ENCODE measurements around the gene CRTC3.
"Not testable (repeated sequence)": the region's sequence is repeated elsewhere in the genome, so short reads cannot be mapped to it uniquely, and the experiment has no call there.

Gene CRTC3

DNA sequence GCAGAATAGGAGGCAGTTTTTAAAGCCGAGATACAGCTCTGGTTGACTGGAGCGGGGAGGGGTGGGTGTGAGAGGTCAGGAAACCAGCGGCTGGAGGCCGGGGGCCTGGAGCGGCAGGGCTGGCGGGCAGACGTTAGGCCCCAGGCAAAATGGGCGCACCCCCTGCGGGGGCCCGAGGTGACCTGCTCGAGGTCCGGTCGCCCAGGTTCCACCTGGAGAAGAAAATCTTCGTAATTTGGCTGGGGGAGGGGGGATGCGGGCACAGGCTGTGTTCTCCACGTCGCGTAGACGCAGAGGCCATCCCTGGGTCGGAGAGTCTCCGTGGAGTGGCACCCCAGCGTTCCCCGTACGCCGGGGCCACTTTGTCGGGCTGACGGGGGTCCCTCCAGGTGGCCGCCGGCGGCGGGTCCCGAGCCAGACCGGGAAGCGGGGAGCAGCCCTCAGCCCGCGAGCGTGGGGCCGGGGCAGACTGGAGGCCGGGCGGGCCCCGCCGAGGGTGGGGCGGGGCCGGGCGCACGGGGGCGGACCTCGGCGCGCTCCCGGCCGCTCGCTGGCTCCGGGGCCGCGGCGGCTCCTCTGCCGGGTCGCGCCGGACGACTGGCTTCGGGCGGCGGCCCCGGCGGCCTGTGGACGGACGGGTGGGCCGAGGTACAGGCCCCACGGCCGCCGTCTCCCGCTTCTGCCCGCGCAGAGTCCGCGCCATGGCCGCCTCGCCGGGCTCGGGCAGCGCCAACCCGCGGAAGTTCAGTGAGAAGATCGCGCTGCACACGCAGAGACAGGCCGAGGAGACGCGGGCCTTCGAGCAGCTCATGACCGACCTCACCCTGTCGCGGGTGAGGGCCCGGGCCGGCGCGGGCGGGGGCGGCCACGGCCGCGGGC, at the start of gene CRTC3:
CRTC3 (plus strand) TSS at position 553 of the 879 bp plus-strand sequence; CDS start at position 702, 149 bp downstream.
- DNase-seq (ENCODE audit: low spot score) = peak; percentile 30

- no peak for DNase-seq (ENCODE audit: low spot score)
Measured at GRCh38 chr15:90481023-90481422, 48.7 kb upstream of the CRTC3 start.

DNA sequence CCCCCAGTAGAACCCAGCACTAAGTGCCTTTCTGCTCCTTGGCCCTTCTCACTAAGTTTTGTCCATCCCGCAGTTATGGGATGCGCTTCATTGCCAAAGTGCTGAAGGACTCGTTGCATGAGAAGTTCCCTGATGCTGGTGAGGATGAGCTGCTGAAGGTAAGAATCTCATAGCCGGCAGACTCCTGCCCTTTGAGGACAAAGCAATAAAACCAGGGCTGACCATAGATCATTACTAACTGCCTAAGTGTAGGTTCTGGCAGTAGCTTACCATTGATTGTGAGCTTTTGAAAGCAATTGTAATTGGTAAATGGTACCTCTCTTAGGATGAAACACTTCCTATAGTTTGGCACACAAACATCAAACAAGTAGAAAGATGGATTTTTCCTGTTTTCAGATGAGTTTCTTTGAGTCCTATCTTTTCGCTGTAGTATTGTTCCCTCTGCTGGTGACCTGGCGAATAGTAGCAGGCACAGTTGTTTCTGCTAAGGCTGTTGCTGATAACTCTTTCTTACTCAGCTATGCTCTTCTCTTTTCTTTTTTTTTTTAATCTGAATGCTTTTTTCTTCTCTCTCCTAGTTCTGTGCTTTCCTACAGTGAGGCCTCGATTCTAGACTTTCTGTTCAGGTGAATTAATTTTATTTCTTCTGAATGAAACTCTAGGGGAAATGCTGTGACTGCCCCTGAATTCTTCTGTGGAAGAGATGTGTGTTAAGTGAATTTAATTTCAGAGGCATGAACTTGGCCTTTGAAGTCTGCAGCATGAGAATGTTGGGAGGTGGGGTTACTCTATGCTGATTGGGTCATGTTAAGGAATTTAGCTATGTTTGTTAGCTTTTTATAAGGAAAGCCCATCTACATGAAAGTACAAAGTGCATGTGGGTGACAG, 47.4 kb upstream of the CRTC3 start:
- peak; percentile 67 for DNase-seq (ENCODE audit: low spot score)

DNA sequence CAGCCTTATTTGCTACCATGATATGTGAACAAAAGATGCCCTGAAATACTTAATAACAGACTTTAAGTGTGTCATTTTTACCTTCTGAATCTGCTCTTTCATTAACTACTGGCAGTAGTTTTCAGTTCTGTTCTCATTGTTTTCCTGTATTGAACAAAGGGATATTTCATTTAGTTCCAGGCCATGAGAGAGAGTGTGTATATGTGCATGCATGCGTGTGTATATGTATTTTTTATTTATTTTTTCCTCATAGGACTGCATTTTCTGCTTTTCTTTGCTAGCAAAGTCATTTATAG, 46.8 kb upstream of the CRTC3 start:
- DNase-seq (ENCODE audit: low spot score) = no peak

- DNase-seq (ENCODE audit: low spot score) = no peak
Measured at GRCh38 chr15:90483637-90484036, 46.1 kb upstream of the CRTC3 start.

DNA sequence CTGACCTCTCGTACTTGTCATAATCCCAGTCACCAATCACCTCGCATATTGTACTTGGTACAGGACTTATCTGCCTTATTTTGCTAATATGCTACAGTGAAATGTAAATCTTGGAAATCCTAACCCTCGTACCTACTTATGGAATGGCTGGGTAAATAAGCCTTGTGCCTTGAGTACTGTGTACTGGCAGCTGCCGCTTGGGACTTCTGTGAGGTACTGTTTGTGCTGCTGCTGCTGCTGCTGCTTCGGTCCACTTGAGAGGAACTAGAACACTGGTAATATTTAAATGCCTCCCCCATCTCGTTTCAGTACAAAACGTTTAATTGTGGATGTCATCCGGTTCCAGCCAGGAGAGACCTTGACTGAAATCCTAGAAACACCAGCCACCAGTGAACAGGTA, 42.5 kb upstream of the CRTC3 start:
- DNase-seq (ENCODE audit: low spot score) = no peak

GRCh38 chr15:90489514-90489913, 40.2 kb upstream of the CRTC3 start:
- no peak for DNase-seq (ENCODE audit: low spot score)

DNA sequence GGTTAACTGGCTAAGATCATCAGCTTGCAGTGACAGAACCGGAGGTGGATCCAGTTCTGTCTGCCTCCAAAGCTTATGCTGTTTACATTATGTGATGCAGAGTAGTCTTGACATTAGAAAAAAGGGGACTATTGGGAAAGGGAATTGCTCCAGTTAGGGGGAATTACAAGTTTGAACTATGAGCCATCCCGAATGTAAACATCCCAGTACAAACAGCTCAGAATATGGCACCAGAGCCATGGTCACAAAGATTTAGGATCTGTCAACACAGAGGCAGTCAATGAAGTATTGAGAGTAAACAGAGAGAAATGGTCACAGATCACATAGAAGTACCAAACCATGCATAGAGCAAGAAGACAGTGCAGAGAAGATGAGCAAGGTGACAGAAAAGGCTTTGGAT, 39.8 kb upstream of the CRTC3 start:
- no peak for DNase-seq (ENCODE audit: low spot score)

DNA sequence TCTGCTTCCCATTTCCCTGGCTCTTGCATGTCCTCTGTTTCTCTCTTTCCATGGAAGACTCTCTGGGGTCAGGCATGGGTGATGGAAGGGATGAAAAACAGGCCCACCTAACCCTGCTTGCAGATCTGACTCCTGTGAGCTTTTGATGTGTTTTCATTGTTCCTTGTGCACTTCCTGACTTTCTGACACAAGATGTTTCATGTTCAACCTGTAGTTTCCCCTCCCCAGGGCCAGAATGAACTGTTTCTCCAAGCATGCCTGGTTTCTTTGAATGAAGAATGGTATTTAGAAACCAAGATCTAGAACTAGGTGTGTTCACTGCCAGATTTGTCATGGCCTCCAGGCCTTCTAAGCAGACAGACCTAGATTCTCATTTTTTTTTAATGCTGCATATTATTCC, 36.1 kb upstream of the CRTC3 start:
- DNase-seq (ENCODE audit: low spot score) = no peak

DNA sequence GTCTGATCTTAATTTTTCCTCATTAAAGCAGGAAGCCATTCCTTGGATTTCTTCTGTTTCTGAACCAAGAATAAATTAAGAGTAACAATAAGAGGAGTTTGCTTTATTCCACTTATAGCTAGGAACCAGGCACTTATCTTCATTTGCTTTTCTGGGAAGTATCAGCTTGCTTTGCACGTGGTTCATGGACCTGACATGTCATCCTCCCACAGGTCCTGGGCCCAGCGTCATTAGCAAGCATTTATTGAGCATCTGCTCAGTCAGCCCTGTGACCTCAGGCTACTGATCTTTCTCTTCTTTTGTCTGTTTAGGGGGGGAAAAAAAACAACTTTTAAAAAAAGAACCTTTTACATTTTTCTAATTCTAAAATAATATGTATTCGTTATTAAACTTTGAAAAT, 34.7 kb upstream of the CRTC3 start:
- no peak for DNase-seq (ENCODE audit: low spot score)

GRCh38 chr15:90496791-90497190, 32.9 kb upstream of the CRTC3 start:
- DNase-seq (ENCODE audit: low spot score) = peak; percentile 63

- no peak for DNase-seq (ENCODE audit: low spot score)
Measured at GRCh38 chr15:90497376-90497775, 32.3 kb upstream of the CRTC3 start.

DNA sequence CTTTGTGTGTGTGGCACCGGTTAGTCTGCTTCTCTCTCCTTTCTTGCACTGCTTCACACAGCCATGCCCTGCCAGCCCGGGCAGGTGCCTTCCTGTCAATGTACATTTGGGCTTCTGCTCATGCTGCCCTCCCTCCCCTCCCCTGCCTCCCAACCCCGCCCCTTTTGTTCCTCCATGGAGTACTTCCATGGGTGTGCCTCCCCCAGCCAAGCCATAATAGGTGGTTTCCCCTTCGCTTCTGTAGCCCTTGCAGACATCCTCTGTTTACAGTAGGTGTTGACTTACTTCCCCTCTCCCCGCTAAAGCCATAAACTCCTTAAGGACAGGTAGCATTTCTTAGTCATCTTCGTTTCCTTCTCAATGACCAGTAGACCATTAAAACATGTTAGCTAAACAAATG, 31.8 kb upstream of the CRTC3 start:
- no peak for DNase-seq (ENCODE audit: low spot score)

DNA sequence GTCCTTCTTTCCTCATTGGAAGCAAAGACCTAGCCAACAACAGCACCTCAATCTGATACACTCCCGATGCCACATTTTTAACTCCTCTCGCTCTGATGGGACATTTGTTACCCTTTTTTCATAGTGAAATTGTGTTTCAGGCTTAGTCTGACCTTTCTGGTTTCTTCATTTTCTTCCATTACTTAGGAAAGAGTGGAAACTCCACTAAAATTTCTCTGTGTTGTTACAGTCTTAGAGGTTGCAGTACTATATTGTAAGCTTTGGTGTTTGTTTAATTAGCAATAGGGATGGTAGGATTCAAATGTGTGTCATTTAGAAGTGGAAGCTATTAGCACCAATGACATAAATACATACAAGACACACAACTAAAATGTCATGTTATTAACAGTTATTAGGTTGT, 29.6 kb upstream of the CRTC3 start:
- DNase-seq (ENCODE audit: low spot score) = no peak

- no peak for DNase-seq (ENCODE audit: low spot score)
Measured at GRCh38 chr15:90501898-90502297, 27.8 kb upstream of the CRTC3 start.

DNA sequence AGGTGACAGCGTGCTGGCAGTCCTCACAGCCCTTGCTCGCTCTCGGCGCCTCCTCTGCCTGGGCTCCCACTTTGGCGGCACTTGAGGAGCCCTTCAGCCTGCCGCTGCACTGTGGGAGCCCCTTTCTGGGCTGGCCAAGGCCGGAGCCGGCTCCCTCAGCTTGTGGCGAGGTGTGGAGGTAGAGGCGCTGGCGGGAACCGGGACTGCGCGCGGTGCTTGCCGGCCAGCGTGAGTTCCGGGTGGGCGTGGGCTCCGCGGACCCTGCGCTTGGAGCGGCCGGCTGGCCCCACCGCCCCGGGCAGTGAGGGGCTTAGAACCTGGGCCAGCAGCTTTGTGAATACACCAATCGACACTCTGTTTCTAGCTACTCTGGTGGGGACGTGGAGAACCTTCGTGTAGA, 18.9 kb upstream of the CRTC3 start:
- not testable (repeated sequence) for DNase-seq (ENCODE audit: low spot score)

GRCh38 chr15:90511211-90511618, 18.5 kb upstream of the CRTC3 start:
- DNase-seq (ENCODE audit: low spot score) = not testable (repeated sequence)

GRCh38 chr15:90512276-90512675, 17.4 kb upstream of the CRTC3 start:
- no peak for DNase-seq (ENCODE audit: low spot score)

GRCh38 chr15:90512981-90513380, 16.7 kb upstream of the CRTC3 start:
- no peak for DNase-seq (ENCODE audit: low spot score)

- no peak for DNase-seq (ENCODE audit: low spot score)
Measured at GRCh38 chr15:90513448-90513847, 16.3 kb upstream of the CRTC3 start.

DNA sequence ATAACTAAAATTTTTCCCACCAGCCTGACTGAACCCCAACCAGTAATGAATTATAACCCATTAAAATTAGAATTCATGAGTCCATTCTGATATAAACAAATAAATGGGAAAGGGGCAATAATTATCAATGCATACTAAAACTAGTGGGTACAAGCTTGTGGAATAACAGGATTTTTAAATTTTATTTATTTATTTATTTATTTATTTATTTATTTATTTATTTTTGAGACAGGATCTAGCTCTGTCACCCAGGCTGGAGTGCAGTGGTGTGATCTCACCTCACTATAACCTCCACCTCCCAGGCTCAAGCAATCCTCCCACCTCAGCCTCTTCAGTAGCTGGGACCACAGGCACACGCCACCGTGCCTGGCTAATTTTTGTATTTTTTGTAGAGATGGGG, 15.8 kb upstream of the CRTC3 start:
- DNase-seq (ENCODE audit: low spot score) = not testable (repeated sequence)

DNA sequence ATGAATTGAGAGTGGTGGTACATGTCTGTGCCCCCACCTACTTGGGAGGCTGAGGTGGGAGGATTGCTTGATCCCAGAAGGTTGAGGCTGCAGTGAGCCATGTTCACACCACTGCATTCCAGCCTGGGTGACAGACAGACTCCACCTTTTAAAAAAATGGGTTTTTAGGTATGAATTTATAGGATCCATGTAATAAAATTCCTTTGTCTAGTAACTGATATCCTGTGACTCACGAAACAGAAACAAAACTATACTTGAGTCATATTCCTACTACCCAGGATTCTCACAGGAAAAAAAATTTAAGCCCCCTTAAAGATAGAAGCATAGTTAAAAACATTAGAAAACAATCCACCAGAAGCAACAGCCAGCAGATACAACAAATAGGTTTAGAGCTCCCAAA, 10.0 kb upstream of the CRTC3 start:
- no peak for DNase-seq (ENCODE audit: low spot score)

DNA sequence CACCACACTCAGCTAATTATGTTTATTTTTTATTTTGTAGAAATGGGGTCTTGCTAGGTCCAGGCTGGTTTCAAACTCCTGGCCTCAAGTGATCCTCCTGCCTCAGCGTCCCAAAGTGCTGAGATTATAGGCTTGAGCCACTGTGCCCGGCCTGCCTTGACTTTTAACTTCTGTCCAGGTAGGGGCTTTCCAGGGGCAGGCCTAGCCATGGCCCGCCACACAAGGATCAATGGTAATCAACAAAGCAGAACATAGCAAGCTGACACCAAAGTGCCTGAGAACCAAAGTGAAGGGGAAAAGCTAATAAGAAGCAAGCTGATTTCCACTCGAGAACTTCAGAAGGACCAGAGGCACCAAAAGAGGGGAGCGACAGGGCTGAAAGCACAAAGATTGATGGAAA, 9.4 kb upstream of the CRTC3 start:
- DNase-seq (ENCODE audit: low spot score) = no peak

Data from cerebellar cortex (tissue), 1 donor.